Chondrocyte (in vitro differentiated cells): ENCODE measurements around the gene RFX1. TPM values are rescaled to one million over a fixed set of nuclear protein-coding genes. Genes with fewer than 3 reads are reported as not detected.

ENCODE experiments used
- DNase-seq: peaks from one replicate; pipeline ENCODE4 v3.0.0; 2021; ENCODE audit warnings: mixed read lengths, low spot score
- H3K27ac Mint-ChIP-seq: one replicate; pipeline ENCODE4 v1.8.0; 2021; ENCODE audit warnings: mild to moderate bottlenecking, moderate library complexity, mixed read lengths; ENCODE audit not compliant: unreplicated experiment
- H3K27me3 Mint-ChIP-seq: 2 replicates; pipeline ENCODE4 v1.8.0; 2021; ENCODE audit warnings: low read depth, mixed read lengths
- H3K36me3 Mint-ChIP-seq: 2 replicates; pipeline ENCODE4 v1.8.0; 2021; ENCODE audit warnings: low read depth, mixed read lengths
- H3K4me1 Mint-ChIP-seq: 2 replicates; pipeline ENCODE4 v1.8.0; 2021; ENCODE audit warnings: low read depth, mild to moderate bottlenecking, mixed read lengths
- H3K4me3 Mint-ChIP-seq: one replicate; pipeline ENCODE4 v1.8.0; 2021; ENCODE audit warnings: mild to moderate bottlenecking, moderate library complexity, mixed read lengths; ENCODE audit not compliant: unreplicated experiment
- H3K9me3 Mint-ChIP-seq: 2 replicates; pipeline ENCODE4 v1.8.0; 2021; ENCODE audit warnings: low read depth, mixed read lengths
- total RNA-seq: library from RNA; stranded (reverse); gene quantifications from 3 replicates; pipeline ENCODE4 v1.2.1, GENCODE V29; 2021
- TF ChIP-seq, protein P1 (sequence below): fragments of 200-600 bp; sonication (generic); IDR thresholded peaks from 2 replicates; pipeline ENCODE4 v1.5.0; 2021; ENCODE audit warnings: antibody characterized with exemption, mild to moderate bottlenecking, moderate library complexity

The RFX1 gene
- total RNA-seq, 1 donor from 2014 or later = 9.4 TPM

GRCh38 chr19:13979686-13980085 is 26.4 kb downstream of the RFX1 start:
- H3K27ac Mint-ChIP-seq = no peak overlapping the region
- no peak overlapping the region for H3K4me3 Mint-ChIP-seq
- peaks cover 17% of the 10 kb centered on the region for H3K4me1 Mint-ChIP-seq
- no peak for DNase-seq
- no peaks in the 10 kb centered on the region for H3K27me3 Mint-ChIP-seq
- no peaks in the 10 kb centered on the region for H3K36me3 Mint-ChIP-seq
- no peaks in the 10 kb centered on the region for H3K9me3 Mint-ChIP-seq
- TF ChIP-seq, protein P1, sequence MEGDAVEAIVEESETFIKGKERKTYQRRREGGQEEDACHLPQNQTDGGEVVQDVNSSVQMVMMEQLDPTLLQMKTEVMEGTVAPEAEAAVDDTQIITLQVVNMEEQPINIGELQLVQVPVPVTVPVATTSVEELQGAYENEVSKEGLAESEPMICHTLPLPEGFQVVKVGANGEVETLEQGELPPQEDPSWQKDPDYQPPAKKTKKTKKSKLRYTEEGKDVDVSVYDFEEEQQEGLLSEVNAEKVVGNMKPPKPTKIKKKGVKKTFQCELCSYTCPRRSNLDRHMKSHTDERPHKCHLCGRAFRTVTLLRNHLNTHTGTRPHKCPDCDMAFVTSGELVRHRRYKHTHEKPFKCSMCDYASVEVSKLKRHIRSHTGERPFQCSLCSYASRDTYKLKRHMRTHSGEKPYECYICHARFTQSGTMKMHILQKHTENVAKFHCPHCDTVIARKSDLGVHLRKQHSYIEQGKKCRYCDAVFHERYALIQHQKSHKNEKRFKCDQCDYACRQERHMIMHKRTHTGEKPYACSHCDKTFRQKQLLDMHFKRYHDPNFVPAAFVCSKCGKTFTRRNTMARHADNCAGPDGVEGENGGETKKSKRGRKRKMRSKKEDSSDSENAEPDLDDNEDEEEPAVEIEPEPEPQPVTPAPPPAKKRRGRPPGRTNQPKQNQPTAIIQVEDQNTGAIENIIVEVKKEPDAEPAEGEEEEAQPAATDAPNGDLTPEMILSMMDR = no peak

DNA sequence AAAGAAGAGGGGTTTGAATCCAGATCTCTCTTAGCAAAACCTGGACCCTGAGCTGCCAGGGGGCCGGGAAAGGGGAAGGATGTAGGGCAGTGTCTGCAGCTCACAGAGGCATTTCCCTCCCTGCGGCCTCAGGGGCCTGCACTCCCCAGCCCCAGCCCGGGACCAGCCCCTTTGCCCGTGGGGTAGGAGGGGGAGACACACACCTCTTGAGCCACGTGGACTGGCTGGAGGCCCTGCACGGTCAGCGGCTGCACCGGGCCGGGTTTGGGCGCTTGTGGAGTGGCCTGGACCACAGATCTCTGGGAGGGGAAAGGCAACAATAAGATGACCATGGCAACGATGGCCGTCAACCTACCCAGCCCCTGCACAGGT is 26.9 kb downstream of the RFX1 start:
- no peak overlapping the region for H3K27ac Mint-ChIP-seq
- peaks cover 17% of the 10 kb centered on the region for H3K4me1 Mint-ChIP-seq
- no peaks in the 10 kb centered on the region for H3K27me3 Mint-ChIP-seq
- H3K36me3 Mint-ChIP-seq = peaks cover 2% of the 10 kb centered on the region
- H3K9me3 Mint-ChIP-seq = no peaks in the 10 kb centered on the region
- TF ChIP-seq, protein P1 = no peak
- H3K4me3 Mint-ChIP-seq = no peak overlapping the region
- DNase-seq = no peak

- no peak overlapping the region for H3K27ac Mint-ChIP-seq
- TF ChIP-seq, protein P1 = no peak
- no peak overlapping the region for H3K4me3 Mint-ChIP-seq
- H3K9me3 Mint-ChIP-seq = no peaks in the 10 kb centered on the region
- no peak for DNase-seq
- no peaks in the 10 kb centered on the region for H3K27me3 Mint-ChIP-seq
- peaks cover 5% of the 10 kb centered on the region for H3K36me3 Mint-ChIP-seq
- H3K4me1 Mint-ChIP-seq = peaks cover 17% of the 10 kb centered on the region
These were observed 27.5 kb downstream of the RFX1 start for GRCh38 chr19:13978351-13979243.

GRCh38 chr19:13977803-13978202 is 28.3 kb downstream of the RFX1 start:
- H3K27me3 Mint-ChIP-seq = no peaks in the 10 kb centered on the region
- H3K36me3 Mint-ChIP-seq = peaks cover 5% of the 10 kb centered on the region
- H3K4me3 Mint-ChIP-seq = no peak overlapping the region
- peaks cover 17% of the 10 kb centered on the region for H3K4me1 Mint-ChIP-seq
- H3K27ac Mint-ChIP-seq = no peak overlapping the region
- TF ChIP-seq, protein P1 = no peak
- no peak for DNase-seq
- H3K9me3 Mint-ChIP-seq = no peaks in the 10 kb centered on the region

DNA sequence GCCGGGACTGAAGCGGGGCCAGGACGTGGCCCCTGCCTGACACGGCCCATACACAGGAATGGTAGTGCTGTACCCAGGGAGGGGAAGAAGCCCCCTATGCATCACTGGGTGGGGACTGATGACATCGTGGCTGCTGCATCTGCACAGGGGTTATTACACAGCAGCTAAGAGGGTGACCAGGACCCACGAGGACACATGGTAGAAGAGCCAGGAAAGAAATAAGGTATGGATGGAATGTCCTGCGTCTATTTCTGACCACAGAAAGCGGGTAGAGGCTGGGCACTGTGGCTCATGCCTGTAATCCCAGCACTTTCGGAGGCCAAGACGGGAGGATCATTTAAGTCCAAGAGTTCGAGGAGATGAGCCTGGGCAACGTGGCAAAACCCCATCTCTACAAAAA is 29.7 kb downstream of the RFX1 start:
- Mint-ChIP-seq H3K4me1 (peaks cover 17% of the 10 kb centered on the region), H3K27ac (peak overlapping the region; percentile 77), H3K27me3 (no peaks in the 10 kb centered on the region), H3K9me3 (no peaks in the 10 kb centered on the region), H3K4me3 (no peak overlapping the region), H3K36me3 (peaks cover 5% of the 10 kb centered on the region)
- TF ChIP-seq, protein P1 = no peak
- DNase-seq = no peak
